ENCODE data around the gene XPNPEP3.
"Not testable (repeated sequence)": the region's sequence is repeated elsewhere in the genome, so short reads cannot be mapped to it uniquely, and the experiment has no call there.

- not testable (repeated sequence) for TF ChIP-seq EZH2 (IDR thresholded peaks at IDR 0.05; ENCODE audit: insufficient read depth, poor library complexity, severe bottlenecking); EZH2phosphoT487 (IDR thresholded peaks at IDR 0.05; ENCODE audit: insufficient read depth, low read depth)
Observed at GRCh38 chr22:40868379-40868778, 11.4 kb downstream of the XPNPEP3 start.
